ENCODE results near the gene SPINK1.

The SPINK1 gene

GRCh38 chr5:147780924-147781573, 50.4 kb downstream of the SPINK1 start:
- H3K9ac ChIP-seq (ENCODE audit: low read depth, low read length) = no peak overlapping the region
- no peaks in the 10 kb centered on the region for H3K27me3 ChIP-seq (ENCODE audit: control insufficient read depth, insufficient read depth, low read length)
- H3K4me3 ChIP-seq (ENCODE audit: low read length) = no peak overlapping the region
- H3K4me1 ChIP-seq (ENCODE audit: control insufficient read depth, insufficient read depth, low read length) = no peaks in the 10 kb centered on the region
- no peaks in the 10 kb centered on the region for H3K36me3 ChIP-seq (ENCODE audit: insufficient read depth, low read length)
- no peaks in the 10 kb centered on the region for H3K9me3 ChIP-seq (replicated peaks; ENCODE audit: low read length)
- no peak overlapping the region for H3K4me2 ChIP-seq (ENCODE audit: low read length)

DNA sequence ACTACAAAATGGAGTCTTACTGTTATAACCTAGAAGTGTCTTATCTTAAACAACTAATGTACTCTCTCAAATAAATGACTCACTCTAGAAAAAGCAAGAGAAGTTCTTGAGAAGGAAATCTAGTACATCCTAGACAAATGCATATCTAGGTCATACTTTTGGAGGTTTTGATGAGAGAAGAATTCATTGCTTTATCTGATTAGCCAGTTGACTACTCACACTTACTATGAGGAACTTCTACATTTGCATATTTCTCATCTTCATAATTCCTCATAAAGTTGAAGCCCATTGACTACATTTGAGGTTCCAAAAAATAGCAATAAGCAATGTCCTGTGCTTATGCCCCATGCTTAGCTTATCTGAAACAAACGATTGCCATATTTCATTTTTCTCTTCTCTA, 51.8 kb downstream of the SPINK1 start:
- Histone ChIP-seq H3K9me3 (replicated peaks; ENCODE audit: low read length) (no peaks in the 10 kb centered on the region), H3K9ac (ENCODE audit: low read depth, low read length) (no peak overlapping the region), H3K4me1 (ENCODE audit: control insufficient read depth, insufficient read depth, low read length) (no peaks in the 10 kb centered on the region), H3K4me3 (ENCODE audit: low read length) (no peak overlapping the region), H3K27me3 (ENCODE audit: control insufficient read depth, insufficient read depth, low read length) (no peaks in the 10 kb centered on the region), H3K4me2 (ENCODE audit: low read length) (no peak overlapping the region), H3K36me3 (ENCODE audit: insufficient read depth, low read length) (no peaks in the 10 kb centered on the region)

GRCh38 chr5:147776989-147777388, 54.5 kb downstream of the SPINK1 start:
- Histone ChIP-seq H3K4me3 (ENCODE audit: low read length) (no peak overlapping the region), H3K4me2 (ENCODE audit: low read length) (no peak overlapping the region), H3K9ac (ENCODE audit: low read depth, low read length) (no peak overlapping the region), H3K27me3 (ENCODE audit: control insufficient read depth, insufficient read depth, low read length) (no peaks in the 10 kb centered on the region), H3K9me3 (replicated peaks; ENCODE audit: low read length) (no peaks in the 10 kb centered on the region), H3K36me3 (ENCODE audit: insufficient read depth, low read length) (no peaks in the 10 kb centered on the region), H3K4me1 (ENCODE audit: control insufficient read depth, insufficient read depth, low read length) (no peaks in the 10 kb centered on the region)
